SKM-1 treated with dmso at 0.1 percent for 144 hours (cell line): ENCODE measurements around the gene FKBP4.

Experiments used
- DNase-seq: peaks from one replicate; lab custom pipeline; 2025; ENCODE audit not compliant: unreplicated experiment; lab: John Stamatoyannopoulos, UW

FKBP4 gene

GRCh38 chr12:2776129-2776806 lies 18.5 kb upstream of the FKBP4 start:
- DNase-seq, result no peak

- DNase-seq, result no peak
These were observed 15.5 kb upstream of the FKBP4 start for GRCh38 chr12:2779281-2779680.

- DNase-seq, result no peak
These were observed 10.7 kb upstream of the FKBP4 start for GRCh38 chr12:2783936-2784600.

- DNase-seq, result no peak
These were observed 9.8 kb upstream of the FKBP4 start for GRCh38 chr12:2785017-2785416.

- no peak for DNase-seq
These were observed 3.7 kb upstream of the FKBP4 start for GRCh38 chr12:2791089-2791488.

- no peak for DNase-seq
These were observed 1.9 kb upstream of the FKBP4 start for GRCh38 chr12:2792671-2793500.

GRCh38 chr12:2793561-2793960 lies 1.2 kb upstream of the FKBP4 start:
- DNase-seq, result no peak

- no peak for DNase-seq
These were observed 507 bp upstream of the FKBP4 start for GRCh38 chr12:2794191-2794735.

GRCh38 chr12:2795291-2796186 lies 769 bp downstream of the FKBP4 start:
- DNase-seq, result peak; percentile 13

GRCh38 chr12:2796187-2796666 lies 1.5 kb downstream of the FKBP4 start:
- DNase-seq, result no peak

- no peak for DNase-seq
These were observed 3.1 kb downstream of the FKBP4 start for GRCh38 chr12:2797721-2798418.

GRCh38 chr12:2800046-2800570 lies 5.3 kb downstream of the FKBP4 start:
- DNase-seq, result no peak

- DNase-seq, result no peak
These were observed 6.4 kb downstream of the FKBP4 start for GRCh38 chr12:2801044-2801783.

GRCh38 chr12:2803635-2804392 lies 9.0 kb downstream of the FKBP4 start:
- no peak for DNase-seq

GRCh38 chr12:2804393-2805142 lies 9.8 kb downstream of the FKBP4 start:
- no peak for DNase-seq

- DNase-seq, result no peak
These were observed 10.4 kb downstream of the FKBP4 start for GRCh38 chr12:2805143-2805520.

GRCh38 chr12:2806700-2807099 lies 11.9 kb downstream of the FKBP4 start:
- DNase-seq, result no peak

GRCh38 chr12:2811801-2812200 lies 17.0 kb downstream of the FKBP4 start:
- DNase-seq, result no peak
